ENCODE data around the gene CSNK2B. TPM values are rescaled to one million over a fixed set of nuclear protein-coding genes. Genes with fewer than 3 reads are reported as not detected.

CSNK2B gene
- total RNA-seq, 1 donor from 2014 or later, result 148 TPM

GRCh38 chr6:31681135-31681671 is 15.3 kb downstream of the CSNK2B start:
- Histone ChIP-seq H3K27me3 (no peaks in the 10 kb centered on the region), H3K27ac (peak overlapping the region; percentile 62 to 64), H3K4me1 (peaks cover 2 to 5% of the 10 kb centered on the region in 2 donors), H3K4me3 (peak overlapping the region; percentile 62 to 86), H3K36me3 (peaks cover 0 to 4% of the 10 kb centered on the region in 2 donors), H3K9me3 (no peaks in the 10 kb centered on the region)
- DNase-seq (ENCODE audit: low spot score in 2 of 2), result no peak
- intact Hi-C loops (cut with DNase I), result loop anchor here (2.0 to 5.0 kb wide), 4 partner anchors 48 to 271 kb away; partner anchors contain the start of genes DDAH2 and NEU1
- TF ChIP-seq, protein P1, sequence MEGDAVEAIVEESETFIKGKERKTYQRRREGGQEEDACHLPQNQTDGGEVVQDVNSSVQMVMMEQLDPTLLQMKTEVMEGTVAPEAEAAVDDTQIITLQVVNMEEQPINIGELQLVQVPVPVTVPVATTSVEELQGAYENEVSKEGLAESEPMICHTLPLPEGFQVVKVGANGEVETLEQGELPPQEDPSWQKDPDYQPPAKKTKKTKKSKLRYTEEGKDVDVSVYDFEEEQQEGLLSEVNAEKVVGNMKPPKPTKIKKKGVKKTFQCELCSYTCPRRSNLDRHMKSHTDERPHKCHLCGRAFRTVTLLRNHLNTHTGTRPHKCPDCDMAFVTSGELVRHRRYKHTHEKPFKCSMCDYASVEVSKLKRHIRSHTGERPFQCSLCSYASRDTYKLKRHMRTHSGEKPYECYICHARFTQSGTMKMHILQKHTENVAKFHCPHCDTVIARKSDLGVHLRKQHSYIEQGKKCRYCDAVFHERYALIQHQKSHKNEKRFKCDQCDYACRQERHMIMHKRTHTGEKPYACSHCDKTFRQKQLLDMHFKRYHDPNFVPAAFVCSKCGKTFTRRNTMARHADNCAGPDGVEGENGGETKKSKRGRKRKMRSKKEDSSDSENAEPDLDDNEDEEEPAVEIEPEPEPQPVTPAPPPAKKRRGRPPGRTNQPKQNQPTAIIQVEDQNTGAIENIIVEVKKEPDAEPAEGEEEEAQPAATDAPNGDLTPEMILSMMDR (IDR thresholded peaks at IDR 0.05), result peak in 2 of 3 experiments; percentile 19 to 24

DNA sequence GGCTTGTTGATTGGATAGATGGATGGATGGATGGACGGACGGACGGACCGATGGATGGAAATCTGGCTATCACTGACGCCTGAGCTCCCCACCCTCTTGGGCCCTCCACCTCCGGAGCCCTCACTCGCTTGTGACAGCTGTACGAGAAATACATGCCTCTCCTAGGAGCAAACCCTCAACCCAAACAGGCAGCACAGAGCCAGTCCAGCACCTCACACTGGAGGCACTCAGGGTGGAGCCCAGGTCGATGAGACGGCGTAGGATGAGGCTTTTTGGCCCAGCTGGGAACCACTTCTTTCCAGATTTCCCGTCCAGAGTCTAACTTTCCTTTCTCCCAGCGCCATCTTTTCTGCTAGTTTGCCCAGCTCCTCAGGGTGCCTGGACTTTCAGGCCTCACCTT is 17.7 kb downstream of the CSNK2B start:
- Histone ChIP-seq H3K36me3 (peaks cover 18 to 28% of the 10 kb centered on the region in 2 donors), H3K27ac (no peak overlapping the region), H3K4me3 (no peak overlapping the region), H3K9me3 (no peaks in the 10 kb centered on the region), H3K4me1 (peaks cover 2 to 5% of the 10 kb centered on the region in 2 donors), H3K27me3 (no peaks in the 10 kb centered on the region)
- DNase-seq (ENCODE audit: low spot score in 2 of 2), result no peak
- TF ChIP-seq, protein P1 (IDR thresholded peaks at IDR 0.05), result no peak
- intact Hi-C loops (cut with DNase I), result loop anchor here (5.0 kb wide), 2 partner anchors 89 to 269 kb away; no protein-coding TSS in a partner anchor

GRCh38 chr6:31686483-31686882 is 20.6 kb downstream of the CSNK2B start:
- TF ChIP-seq, protein P1 (IDR thresholded peaks at IDR 0.05), result no peak
- no peak for DNase-seq (ENCODE audit: low spot score in 2 of 2)
- Histone ChIP-seq H3K27me3 (no peaks in the 10 kb centered on the region), H3K4me3 (no peak overlapping the region), H3K9me3 (no peaks in the 10 kb centered on the region), H3K4me1 (peaks cover 0 to 2% of the 10 kb centered on the region in 2 donors), H3K27ac (no peak overlapping the region), H3K36me3 (peaks cover 46 to 57% of the 10 kb centered on the region in 2 donors)
- intact Hi-C loops (cut with DNase I), result no loop called here

DNA sequence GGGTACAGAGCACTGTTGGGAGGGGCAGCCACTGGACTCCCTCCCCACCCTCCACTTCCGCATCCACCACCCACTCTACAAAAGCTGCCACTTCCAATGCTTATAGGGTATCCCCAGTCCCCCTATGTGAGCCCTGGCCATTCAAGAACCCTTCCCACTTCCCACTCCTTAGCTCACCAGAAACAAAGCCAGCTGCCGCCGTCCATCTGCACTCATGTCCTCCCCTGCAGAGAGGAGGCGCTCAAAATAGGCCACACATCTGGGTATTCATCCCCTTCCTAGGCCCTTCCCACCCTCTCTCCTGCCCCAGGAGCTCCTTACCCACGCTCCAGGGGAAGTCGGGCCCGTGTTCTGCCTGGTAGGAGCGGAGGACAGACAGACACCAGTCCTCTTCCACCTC is 21.4 kb downstream of the CSNK2B start:
- intact Hi-C loops (cut with DNase I), result no loop called here
- Histone ChIP-seq H3K4me1 (no peaks in the 10 kb centered on the region), H3K36me3 (peaks cover 54 to 64% of the 10 kb centered on the region in 2 donors), H3K4me3 (no peak overlapping the region), H3K9me3 (no peaks in the 10 kb centered on the region), H3K27ac (no peak overlapping the region), H3K27me3 (no peaks in the 10 kb centered on the region)
- TF ChIP-seq, protein P1 (IDR thresholded peaks at IDR 0.05), result no peak
- DNase-seq (ENCODE audit: low spot score in 2 of 2), result no peak

- TF ChIP-seq, protein P1 (IDR thresholded peaks at IDR 0.05), result no peak
- DNase-seq (ENCODE audit: low spot score in 2 of 2), result no peak
- intact Hi-C loops (cut with DNase I), result no loop called here
- H3K4me1 ChIP-seq, result no peaks in the 10 kb centered on the region
- peaks cover 62 to 72% of the 10 kb centered on the region in 2 donors for H3K36me3 ChIP-seq
- no peaks in the 10 kb centered on the region for H3K27me3 ChIP-seq
- H3K27ac ChIP-seq, result no peak overlapping the region
- H3K4me3 ChIP-seq, result no peak overlapping the region
- H3K9me3 ChIP-seq, result no peaks in the 10 kb centered on the region
Observed at GRCh38 chr6:31687860-31688693, 22.2 kb downstream of the CSNK2B start.
